Choroid plexus epithelial cell (primary cell): ENCODE results near the gene NDE1.

Experiments used
- DNase-seq: peaks from one replicate; pipeline ENCODE4 v3.0.0-alpha.2; 2010; ENCODE audit warnings: low read depth
- H3K4me3 ChIP-seq: 2 replicates; pipeline ENCODE4 v1.5.1; 2011; ENCODE audit warnings: low read depth, mild to moderate bottlenecking, control low read depth, low read length, moderate library complexity
- CTCF ChIP-seq: conservative IDR thresholded peaks from 2 replicates; pipeline ENCODE4 v1.5.1; 2011; ENCODE audit warnings: low read depth, mild to moderate bottlenecking, control low read depth, inconsistent platforms, low read length, moderate library complexity

NDE1 gene

GRCh38 chr16:15747937-15748336 lies 97.9 kb downstream of the NDE1 start:
- no peak for DNase-seq
- no peak for TF ChIP-seq CTCF
- H3K4me3 ChIP-seq, result no peak overlapping the region

- H3K4me3 ChIP-seq, result no peak overlapping the region
- DNase-seq, result no peak
- TF ChIP-seq CTCF, result no peak
Observed at GRCh38 chr16:15748654-15749053, 98.6 kb downstream of the NDE1 start.

GRCh38 chr16:15749371-15749770 lies 99.3 kb downstream of the NDE1 start:
- peak; percentile 13 for DNase-seq
- no peak overlapping the region for H3K4me3 ChIP-seq
- no peak for TF ChIP-seq CTCF

GRCh38 chr16:15749985-15750384 lies 99.9 kb downstream of the NDE1 start:
- DNase-seq, result no peak
- H3K4me3 ChIP-seq, result no peak overlapping the region
- TF ChIP-seq CTCF, result no peak

GRCh38 chr16:15751940-15752339 lies 101.9 kb downstream of the NDE1 start:
- no peak overlapping the region for H3K4me3 ChIP-seq
- no peak for TF ChIP-seq CTCF
- DNase-seq, result no peak

- no peak for TF ChIP-seq CTCF
Observed at GRCh38 chr16:15752717-15753488, 102.9 kb downstream of the NDE1 start.

More at GRCh38 chr16:15752717-15753488, 102.9 kb downstream of the NDE1 start:
- H3K4me3 ChIP-seq, result no peak overlapping the region
- no peak for DNase-seq
